ENCODE data around the gene SSTR4.

Gene SSTR4

GRCh38 chr20:23050076-23050838, 15.1 kb downstream of the SSTR4 start:
- no peak for TF ChIP-seq CTCF (IDR thresholded peaks at IDR 0.05; ENCODE audit: low read depth, low read length, missing control alignments)
- H3K4me3 ChIP-seq (ENCODE audit: low read depth, low read length): peak overlapping the region; percentile 45
- in situ Hi-C loops (cut with HindIII; ENCODE audit: low sequenced_read_pairs): no loop called here
- no peak for DNase-seq (ENCODE audit: low read depth)

GRCh38 chr20:23050847-23051627, 15.9 kb downstream of the SSTR4 start:
- peak; percentile 52 for DNase-seq (ENCODE audit: low read depth)
- H3K4me3 ChIP-seq (ENCODE audit: low read depth, low read length): peak overlapping the region; percentile 45
- in situ Hi-C loops (cut with HindIII; ENCODE audit: low sequenced_read_pairs): no loop called here
- peak; percentile 79 for TF ChIP-seq CTCF (IDR thresholded peaks at IDR 0.05; ENCODE audit: low read depth, low read length, missing control alignments)

- no peak overlapping the region for H3K4me3 ChIP-seq (ENCODE audit: low read depth, low read length)
- no peak for TF ChIP-seq CTCF (IDR thresholded peaks at IDR 0.05; ENCODE audit: low read depth, low read length, missing control alignments)
- DNase-seq (ENCODE audit: low read depth): no peak
- in situ Hi-C loops (cut with HindIII; ENCODE audit: low sequenced_read_pairs): no loop called here
Observed at GRCh38 chr20:23052904-23053303, 17.8 kb downstream of the SSTR4 start.

GRCh38 chr20:23058240-23058639, 23.1 kb downstream of the SSTR4 start:
- in situ Hi-C loops (cut with HindIII; ENCODE audit: low sequenced_read_pairs): no loop called here
- TF ChIP-seq CTCF (IDR thresholded peaks at IDR 0.05; ENCODE audit: low read depth, low read length, missing control alignments): peak; percentile 17
- DNase-seq (ENCODE audit: low read depth): no peak
- no peak overlapping the region for H3K4me3 ChIP-seq (ENCODE audit: low read depth, low read length)

GRCh38 chr20:23059001-23059400, 23.9 kb downstream of the SSTR4 start:
- no peak overlapping the region for H3K4me3 ChIP-seq (ENCODE audit: low read depth, low read length)
- no peak for DNase-seq (ENCODE audit: low read depth)
- no peak for TF ChIP-seq CTCF (IDR thresholded peaks at IDR 0.05; ENCODE audit: low read depth, low read length, missing control alignments)
- in situ Hi-C loops (cut with HindIII; ENCODE audit: low sequenced_read_pairs): no loop called here

GRCh38 chr20:23059846-23060245, 24.7 kb downstream of the SSTR4 start:
- TF ChIP-seq CTCF (IDR thresholded peaks at IDR 0.05; ENCODE audit: low read depth, low read length, missing control alignments): no peak
- H3K4me3 ChIP-seq (ENCODE audit: low read depth, low read length): no peak overlapping the region
- DNase-seq (ENCODE audit: low read depth): no peak
- in situ Hi-C loops (cut with HindIII; ENCODE audit: low sequenced_read_pairs): loop anchor here (5.0 kb wide), 1 partner anchor 57 kb away; no protein-coding TSS in a partner anchor
